Measurements from ENCODE around the gene LGMN. TPM values are rescaled to one million over a fixed set of nuclear protein-coding genes. Genes with fewer than 3 reads are reported as not detected.

LGMN gene
- total RNA-seq, 4 donors from 2014 or later, result 161 to 193 (median 175) TPM

GRCh38 chr14:92747701-92748258, 647 bp downstream of the LGMN start:
- TF ChIP-seq, protein P1, sequence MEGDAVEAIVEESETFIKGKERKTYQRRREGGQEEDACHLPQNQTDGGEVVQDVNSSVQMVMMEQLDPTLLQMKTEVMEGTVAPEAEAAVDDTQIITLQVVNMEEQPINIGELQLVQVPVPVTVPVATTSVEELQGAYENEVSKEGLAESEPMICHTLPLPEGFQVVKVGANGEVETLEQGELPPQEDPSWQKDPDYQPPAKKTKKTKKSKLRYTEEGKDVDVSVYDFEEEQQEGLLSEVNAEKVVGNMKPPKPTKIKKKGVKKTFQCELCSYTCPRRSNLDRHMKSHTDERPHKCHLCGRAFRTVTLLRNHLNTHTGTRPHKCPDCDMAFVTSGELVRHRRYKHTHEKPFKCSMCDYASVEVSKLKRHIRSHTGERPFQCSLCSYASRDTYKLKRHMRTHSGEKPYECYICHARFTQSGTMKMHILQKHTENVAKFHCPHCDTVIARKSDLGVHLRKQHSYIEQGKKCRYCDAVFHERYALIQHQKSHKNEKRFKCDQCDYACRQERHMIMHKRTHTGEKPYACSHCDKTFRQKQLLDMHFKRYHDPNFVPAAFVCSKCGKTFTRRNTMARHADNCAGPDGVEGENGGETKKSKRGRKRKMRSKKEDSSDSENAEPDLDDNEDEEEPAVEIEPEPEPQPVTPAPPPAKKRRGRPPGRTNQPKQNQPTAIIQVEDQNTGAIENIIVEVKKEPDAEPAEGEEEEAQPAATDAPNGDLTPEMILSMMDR (IDR thresholded peaks at IDR 0.05), result no peak
- no peak for ATAC-seq (ENCODE audit: low FRiP score)
- DNase-seq (ENCODE audit: low spot score), result no peak

DNA sequence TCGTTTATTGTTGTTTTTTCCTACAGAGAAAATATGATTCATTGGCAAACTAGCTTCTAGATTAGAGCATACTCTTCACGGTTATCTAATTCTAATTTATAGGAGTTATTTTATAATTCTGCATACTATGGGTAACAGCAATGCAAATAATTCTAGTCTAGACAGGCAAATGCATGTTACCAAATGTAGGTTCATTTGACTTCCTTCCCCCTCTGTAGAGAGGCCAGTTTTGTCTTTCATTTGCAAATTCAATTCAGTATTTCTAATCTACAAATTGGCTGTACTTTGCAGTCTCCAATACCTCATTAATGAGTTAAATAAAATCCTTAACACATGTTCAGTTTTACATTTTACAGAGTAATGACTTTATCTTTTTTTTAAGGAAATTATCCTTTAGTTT, 4.2 kb downstream of the LGMN start:
- TF ChIP-seq, protein P1 (IDR thresholded peaks at IDR 0.05), result no peak
- ATAC-seq (ENCODE audit: low FRiP score) (no peak), DNase-seq (ENCODE audit: low spot score) (no peak)

GRCh38 chr14:92740440-92740839, 8.0 kb downstream of the LGMN start:
- TF ChIP-seq, protein P1 (IDR thresholded peaks at IDR 0.05), result no peak
- DNase-seq (ENCODE audit: low spot score) (no peak), ATAC-seq (ENCODE audit: low FRiP score) (no peak)

- TF ChIP-seq, protein P1 (IDR thresholded peaks at IDR 0.05), result no peak
- DNase-seq (ENCODE audit: low spot score) (no peak), ATAC-seq (ENCODE audit: low FRiP score) (no peak)
Measured at GRCh38 chr14:92737619-92738188, 10.7 kb downstream of the LGMN start.

DNA sequence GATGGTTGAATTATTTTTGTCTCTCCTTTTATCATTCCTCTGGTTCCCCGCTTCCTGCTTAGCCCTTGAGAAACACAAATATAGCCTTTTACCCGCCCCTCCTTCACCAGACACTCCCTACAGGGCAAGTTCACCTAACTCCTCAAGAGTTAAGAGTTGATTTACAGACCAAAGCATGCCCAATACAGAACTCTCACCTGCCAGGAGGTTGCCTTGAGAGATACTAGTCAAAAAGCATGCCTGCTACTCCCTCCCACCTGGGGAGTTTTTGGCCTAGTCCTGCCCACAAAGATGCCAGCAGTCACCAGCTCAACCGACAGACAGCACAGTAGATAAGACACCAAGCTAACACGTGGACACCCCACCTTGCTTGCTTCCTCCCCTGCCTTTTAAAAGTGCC, 11.2 kb downstream of the LGMN start:
- TF ChIP-seq, protein P1 (IDR thresholded peaks at IDR 0.05), result no peak
- ATAC-seq (ENCODE audit: low FRiP score), result no peak
- DNase-seq (ENCODE audit: low spot score), result no peak

GRCh38 chr14:92735344-92735743, 13.1 kb downstream of the LGMN start:
- TF ChIP-seq, protein P1 (IDR thresholded peaks at IDR 0.05), result no peak
- ATAC-seq (ENCODE audit: low FRiP score) (no peak), DNase-seq (ENCODE audit: low spot score) (no peak)

- DNase-seq (ENCODE audit: low spot score), result no peak
- no peak for ATAC-seq (ENCODE audit: low FRiP score)
- TF ChIP-seq, protein P1 (IDR thresholded peaks at IDR 0.05), result no peak
Measured at GRCh38 chr14:92734618-92735017, 13.8 kb downstream of the LGMN start.
